GM12892 (cell line): ENCODE data around the gene ACSM6.

Experiments
- POLR2A ChIP-seq: IDR thresholded peaks from 2 replicates; pipeline ENCODE4 v1.6.1; 2011; ENCODE audit warnings: low read depth, low read length, control low read depth
- POLR2AphosphoS5 ChIP-seq: IDR thresholded peaks from 2 replicates; pipeline ENCODE4 v1.6.1; 2011; ENCODE audit warnings: low read depth, low read length, control low read depth

- no peak for TF ChIP-seq POLR2A
- no peak for TF ChIP-seq POLR2AphosphoS5
These were observed 79.6 kb downstream of the ACSM6 start for GRCh38 chr10:95273393-95274312.
